Measurements from ENCODE around the gene CEP20. TPM values are rescaled to one million over a fixed set of nuclear protein-coding genes. Genes with fewer than 3 reads are reported as not detected.
"Not testable (repeated sequence)": the region's sequence is repeated elsewhere in the genome, so short reads cannot be mapped to it uniquely, and the experiment has no call there.

Gene CEP20, protein sequence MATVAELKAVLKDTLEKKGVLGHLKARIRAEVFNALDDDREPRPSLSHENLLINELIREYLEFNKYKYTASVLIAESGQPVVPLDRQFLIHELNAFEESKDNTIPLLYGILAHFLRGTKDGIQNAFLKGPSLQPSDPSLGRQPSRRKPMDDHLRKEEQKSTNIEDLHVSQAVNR
- total RNA-seq (2022) (44.0 and 52.4 TPM in 2 replicates), Bru-seq, nascent RNA (percentile 90 among the genes with signal in this experiment), BruChase-seq, experiment 1, labeled RNA remaining after a 6-hour chase (percentile 92 among the genes with signal in this experiment), BruChase-seq, experiment 2, labeled RNA remaining after a 2-hour chase (percentile 91 among the genes with signal in this experiment)
- long read RNA-seq, transcript FOPNL-207 (4 exons, 530 nt), result minor isoform, 6 of 121 reads
- long read RNA-seq, transcript FOPNL-201 (5 exons, 2,275 nt), result major isoform, 94 of 121 reads
- long read RNA-seq, partial matches to known transcripts, result 5 of 121 reads
- long read RNA-seq, other reads (novel, unspliced or antisense), result 10 of 121 reads

GRCh38 chr16:15888072-15888976 is at the start of gene CEP20:
Gene CEP20, minus strand, starts transcription at chr16:15888603. Its CDS starts 18 bp downstream, at chr16:15888585.
- TF ChIP-seq, protein P1, sequence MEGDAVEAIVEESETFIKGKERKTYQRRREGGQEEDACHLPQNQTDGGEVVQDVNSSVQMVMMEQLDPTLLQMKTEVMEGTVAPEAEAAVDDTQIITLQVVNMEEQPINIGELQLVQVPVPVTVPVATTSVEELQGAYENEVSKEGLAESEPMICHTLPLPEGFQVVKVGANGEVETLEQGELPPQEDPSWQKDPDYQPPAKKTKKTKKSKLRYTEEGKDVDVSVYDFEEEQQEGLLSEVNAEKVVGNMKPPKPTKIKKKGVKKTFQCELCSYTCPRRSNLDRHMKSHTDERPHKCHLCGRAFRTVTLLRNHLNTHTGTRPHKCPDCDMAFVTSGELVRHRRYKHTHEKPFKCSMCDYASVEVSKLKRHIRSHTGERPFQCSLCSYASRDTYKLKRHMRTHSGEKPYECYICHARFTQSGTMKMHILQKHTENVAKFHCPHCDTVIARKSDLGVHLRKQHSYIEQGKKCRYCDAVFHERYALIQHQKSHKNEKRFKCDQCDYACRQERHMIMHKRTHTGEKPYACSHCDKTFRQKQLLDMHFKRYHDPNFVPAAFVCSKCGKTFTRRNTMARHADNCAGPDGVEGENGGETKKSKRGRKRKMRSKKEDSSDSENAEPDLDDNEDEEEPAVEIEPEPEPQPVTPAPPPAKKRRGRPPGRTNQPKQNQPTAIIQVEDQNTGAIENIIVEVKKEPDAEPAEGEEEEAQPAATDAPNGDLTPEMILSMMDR (IDR thresholded peaks at IDR 0.05; ENCODE audit: unreplicated experiment), result no peak
- no peaks in the 10 kb centered on the region for H3K9me3 Mint-ChIP-seq (ENCODE audit: low read depth, unreplicated experiment)
- peak within 1 kb of the TSS; percentile 65 for H3K27ac Mint-ChIP-seq (ENCODE audit: unreplicated experiment)
- CTCF ChIA-PET, result interaction anchor here (0.5 to 1.6 kb wide), 10 partner anchors 9 to 240 kb away, joined by 3 to 10 read pairs (median 4); partner anchors contain the start of gene MYH11
- H3K36me3 Mint-ChIP-seq (ENCODE audit: insufficient read depth, unreplicated experiment), result peaks cover 22% of the 10 kb centered on the region
- peak within 1 kb of the TSS; percentile 82 for H3K4me3 Mint-ChIP-seq (ENCODE audit: low read depth, unreplicated experiment)
- H3K27me3 Mint-ChIP-seq (ENCODE audit: unreplicated experiment), result no peaks in the 10 kb centered on the region
- intact Hi-C loops (cut with micrococcal nuclease; ENCODE audit: unreplicated experiment), result loop anchor here (5.0 to 10.0 kb wide), 4 partner anchors 44 to 136 kb away; partner anchors contain the start of gene ABCC1
- DNase-seq, result peak; percentile 100
- H3K4me1 Mint-ChIP-seq (ENCODE audit: low read depth, unreplicated experiment), result peaks cover 21% of the 10 kb centered on the region
- BruUV-seq (replicated peaks), result TSS peak; percentile 70

DNA sequence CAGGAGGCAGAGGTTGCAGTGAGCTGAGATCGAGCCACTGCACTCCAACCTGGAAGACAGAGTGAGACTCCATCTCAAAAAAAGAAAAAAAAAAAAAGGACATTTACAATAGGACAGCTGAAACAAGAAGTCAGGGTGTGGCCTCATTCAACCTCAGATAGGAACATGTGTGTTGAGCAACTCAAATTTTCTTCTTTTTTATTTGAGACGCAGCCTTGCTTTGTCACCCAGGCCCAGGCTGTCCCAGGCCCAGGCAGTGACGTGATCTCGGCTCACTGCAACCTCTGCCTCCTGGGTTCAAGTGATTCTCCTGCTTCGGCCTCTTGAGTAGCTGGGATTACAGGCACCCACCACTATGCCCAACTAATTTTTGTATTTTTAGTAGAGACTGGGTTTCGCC is 48.4 kb upstream of the CEP20 start:
- H3K36me3 Mint-ChIP-seq (ENCODE audit: insufficient read depth, unreplicated experiment); intact Hi-C loops (cut with micrococcal nuclease; ENCODE audit: unreplicated experiment); H3K27ac Mint-ChIP-seq (ENCODE audit: unreplicated experiment); H3K9me3 Mint-ChIP-seq (ENCODE audit: low read depth, unreplicated experiment); H3K4me1 Mint-ChIP-seq (ENCODE audit: low read depth, unreplicated experiment); H3K4me3 Mint-ChIP-seq (ENCODE audit: low read depth, unreplicated experiment); DNase-seq; BruUV-seq (replicated peaks); H3K27me3 Mint-ChIP-seq (ENCODE audit: unreplicated experiment): not testable (repeated sequence)
- CTCF ChIA-PET, result interaction anchor here (0.6 kb wide), 1 partner anchor 64 kb away, joined by 3 read pairs; no protein-coding TSS in a partner anchor

DNA sequence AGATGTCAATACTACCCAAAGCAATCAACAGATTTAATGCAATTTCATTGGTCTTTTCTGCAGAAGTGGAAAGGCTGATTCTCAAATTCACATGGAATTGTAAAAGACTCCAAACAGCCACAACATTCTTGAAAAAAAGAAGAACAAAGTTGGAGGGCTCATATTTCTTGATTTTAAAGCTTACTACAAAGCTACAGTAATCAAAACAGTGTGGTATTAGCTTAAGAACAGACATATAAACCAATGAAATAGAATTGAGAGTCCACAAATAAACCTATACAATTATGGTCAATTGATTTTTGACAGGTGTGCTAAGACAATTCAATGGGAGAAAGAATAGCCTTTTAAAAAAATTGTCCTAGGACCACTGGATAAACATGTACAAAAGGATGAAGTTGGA is 46.6 kb upstream of the CEP20 start:
- H3K9me3 Mint-ChIP-seq (ENCODE audit: low read depth, unreplicated experiment), result no peaks in the 10 kb centered on the region
- intact Hi-C loops (cut with micrococcal nuclease; ENCODE audit: unreplicated experiment), result loop anchor here (5.0 kb wide), 1 partner anchor 48 kb away; the partner anchor contains the start of gene CEP20
- no TSS peak for BruUV-seq (replicated peaks)
- H3K36me3 Mint-ChIP-seq (ENCODE audit: insufficient read depth, unreplicated experiment), result no peaks in the 10 kb centered on the region
- no peaks in the 10 kb centered on the region for H3K27me3 Mint-ChIP-seq (ENCODE audit: unreplicated experiment)
- DNase-seq, result no peak
- H3K4me3 Mint-ChIP-seq (ENCODE audit: low read depth, unreplicated experiment), result no peak overlapping the region
- TF ChIP-seq, protein P1 (IDR thresholded peaks at IDR 0.05; ENCODE audit: unreplicated experiment), result no peak
- H3K27ac Mint-ChIP-seq (ENCODE audit: unreplicated experiment), result no peak overlapping the region
- H3K4me1 Mint-ChIP-seq (ENCODE audit: low read depth, unreplicated experiment), result no peaks in the 10 kb centered on the region
- CTCF ChIA-PET, result interaction anchor here (0.6 kb wide), 1 partner anchor 31 kb away, joined by 3 read pairs; no protein-coding TSS in a partner anchor

DNA sequence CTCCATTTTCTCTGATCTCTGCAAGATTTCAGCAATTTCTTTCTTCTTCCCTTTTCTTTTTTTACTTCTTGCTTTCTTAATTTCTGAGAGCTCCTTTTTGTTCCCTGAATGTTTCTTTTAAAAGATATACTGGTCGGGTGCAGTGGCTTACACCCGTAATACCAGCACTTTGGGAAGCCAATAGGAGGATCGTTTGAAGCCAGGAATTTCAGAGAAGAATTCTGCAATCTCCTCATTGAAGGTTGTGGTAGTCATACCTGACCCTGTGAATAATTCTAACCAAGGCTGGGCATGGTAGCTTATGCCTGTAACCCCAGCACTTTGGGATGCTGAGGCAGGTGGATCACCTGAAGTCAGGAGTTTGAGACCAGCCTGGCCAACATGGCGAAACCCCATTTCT is 45.4 kb upstream of the CEP20 start:
- no peak overlapping the region for H3K27ac Mint-ChIP-seq (ENCODE audit: unreplicated experiment)
- no peak for DNase-seq
- H3K4me1 Mint-ChIP-seq (ENCODE audit: low read depth, unreplicated experiment), result no peaks in the 10 kb centered on the region
- H3K9me3 Mint-ChIP-seq (ENCODE audit: low read depth, unreplicated experiment), result no peaks in the 10 kb centered on the region
- intact Hi-C loops (cut with micrococcal nuclease; ENCODE audit: unreplicated experiment), result loop anchor here (5.0 kb wide), 1 partner anchor 46 kb away; the partner anchor contains the start of gene CEP20
- H3K36me3 Mint-ChIP-seq (ENCODE audit: insufficient read depth, unreplicated experiment), result no peaks in the 10 kb centered on the region
- no peak overlapping the region for H3K4me3 Mint-ChIP-seq (ENCODE audit: low read depth, unreplicated experiment)
- CTCF ChIA-PET, result no interaction called here
- TF ChIP-seq, protein P1 (IDR thresholded peaks at IDR 0.05; ENCODE audit: unreplicated experiment), result no peak
- H3K27me3 Mint-ChIP-seq (ENCODE audit: unreplicated experiment), result no peaks in the 10 kb centered on the region
- no TSS peak for BruUV-seq (replicated peaks)
